Heart right ventricle (tissue), 16 donors: ENCODE results near the gene TSC1. TPM values are rescaled to one million over a fixed set of nuclear protein-coding genes. Genes with fewer than 3 reads are reported as not detected.

Experiments used
- ATAC-seq, 8 donors: fragments of 200-7000 bp; cut with Tn5 transposase; one replicate each; pipeline ENCODE4 v1.9.1; 2020; ENCODE audit warnings: mild to moderate bottlenecking in 8 of 8, moderate library complexity in 8 of 8, moderate number of reproducible peaks in 1 of 8
- DNase-seq, 2 donors: peaks; one replicate each; pipeline ENCODE4 v3.0.0-alpha.2; 2020
- H3K27ac ChIP-seq, 10 donors: fragments of 200-600 bp; sonication (generic) in 2 of 10; one replicate each; pipeline versions ENCODE4 v1.5.0 to v1.8.0; 2020 to 2022; ENCODE audit warnings: mild to moderate bottlenecking in 3 of 10
- H3K27me3 ChIP-seq, 7 donors: fragments of 200-600 bp; one replicate each; pipeline ENCODE4 v1.8.0; 2021 to 2022; ENCODE audit warnings: mild to moderate bottlenecking in 2 of 7
- H3K36me3 ChIP-seq, 9 donors: fragments of 200-600 bp; sonication (generic) in 1 of 9; one replicate each; pipeline versions ENCODE4 v1.5.0 to v1.8.0; 2020 to 2022; ENCODE audit warnings: mild to moderate bottlenecking in 2 of 9
- H3K4me1 ChIP-seq, 9 donors: fragments of 200-600 bp; sonication (generic) in 1 of 9; one replicate each; pipeline versions ENCODE4 v1.5.0 to v1.8.0; 2020 to 2022; ENCODE audit warnings: mild to moderate bottlenecking in 4 of 9
- H3K4me3 ChIP-seq, 10 donors: fragments of 200-600 bp; sonication (generic) in 2 of 10; one replicate each; pipeline versions ENCODE4 v1.5.0 to v1.8.0; 2020 to 2022; ENCODE audit warnings: mild to moderate bottlenecking in 7 of 10, moderate library complexity in 2 of 10
- H3K9me3 ChIP-seq, 11 donors: fragments of 200-600 bp in 10 of 11; sonication (generic) in 2 of 11; one replicate each; pipeline versions ENCODE4 v1.5.0 to v1.8.0; 2013 to 2022; ENCODE audit warnings: mild to moderate bottlenecking in 2 of 11, control low read depth in 1 of 11, moderate library complexity in 1 of 11
- CTCF ChIP-seq, 9 donors: fragments of 200-600 bp; sonication (generic) in 2 of 9; IDR thresholded peaks; one replicate each; pipeline versions ENCODE4 v1.5.0 to v1.8.0; 2021 to 2022; ENCODE audit warnings: antibody characterized with exemption in 9 of 9, mild to moderate bottlenecking in 5 of 9, moderate library complexity in 1 of 9
- WGBS, 2 donors: extraction: QIAGEN DNeasy Blood & Tissue Kit; methylation state at CpG; one replicate each; pipeline ENCODE4 v1.1.7; 2013; ENCODE audit warnings: inconsistent platforms in 1 of 2; 5-methylcytosine and 5-hydroxymethylcytosine counted together
- intact Hi-C, 10 donors: fragments of 100-400 bp; cut with DNase I; formaldehyde crosslinking; loops; one replicate each; pipeline versions ENCODE4 v1.11.1 to v1.14.2; 2022
- polyA plus RNA-seq, 2 donors: library from polyadenylated mRNA; stranded (reverse); fragments of 200-250 nt; gene quantifications; one replicate each; pipeline ENCODE4 v1.2.3, GENCODE V29; 2013
- total RNA-seq, 10 donors: library from RNA; stranded (reverse); fragmentation: NEBNext Ultra II Directional in 3 of 10; extraction: Animal tissue kit (Norgen Biotek cat#: 25700) in 3 of 10; gene quantifications; one replicate each; pipeline versions ENCODE4 v1.2.1 to v1.2.4, GENCODE V29; 2021 to 2023
- donor health status: Arrhythmogenic right ventricular cardiomyopathy.
- donor health status: ischemic (EF 13 %, LVEDD 7.1; RV severe dilation, severe dysfunction).
- donor health status: healthy with polysubstance abuse.
- donor health status: DM: no; HTN: yes; CAD: no.
- donor health status: DM: no; HTN: no; CAD: no.
- donor health status: ischemic (EF 25% LVEDD 6.9; RV normal size, moderate dysfunction).
- donor health status: ischemic (EF 25% LVEDD 5.7; RV mildly dilated, moderate dysfunction).
- donor health status: healthy.
- donor health status: DM: yes; HTN: yes; CAD: no.
- donor health status: Ischemic cardiomyopathy.
- donor health status: ischemic (EF 35%, LVEDD 5.7; RV mildly dilated, moderate dysfunction).
- donor health status: nonischemic (EF 11% LVEDD 7.7; RV severe dilation, severe dysfunction).
- donor health status: DM: yes; HTN: yes; CAD: no.
- donor health status: PGD.
- donor health status: ischemic (EF 29% LVEDD 5.4; RV normal size, mild dysfunction).
- donor health status: nonischemic (EF 23%, LVEDD 6.1; RV moderate dilation, normal function).

Gene TSC1
- total and polyA plus RNA-seq, 12 donors, result 7.7 to 72.9 (median 51.2) TPM

- Histone ChIP-seq H3K9me3 (no peaks in the 10 kb centered on the region), H3K27ac (no peak overlapping the region), H3K4me1 (peaks cover 0 to 7% (median 6%) of the 10 kb centered on the region in 9 donors), H3K27me3 (peaks cover 0 to 67% (median 44%) of the 10 kb centered on the region in 7 donors), H3K36me3 (no peaks in the 10 kb centered on the region), H3K4me3 (no peak overlapping the region)
- ATAC-seq (no peak), DNase-seq (no peak)
- WGBS, 2 donors, result 83 to 84% methylated on average over 14 of the region's 14 CpGs
- intact Hi-C loops, result no loop called here
- TF ChIP-seq CTCF (IDR thresholded peaks at IDR 0.05), result no peak
Observed at GRCh38 chr9:132988244-132989013, 44.0 kb upstream of the TSC1 start.

- WGBS, 2 donors, result 54 to 66% methylated on average over 26 of the region's 26 CpGs
- ATAC-seq (peak in 6 of 8 donors; percentile 10 to 49 (median 32)), DNase-seq (no peak)
- Histone ChIP-seq H3K27ac (no peak overlapping the region), H3K36me3 (no peaks in the 10 kb centered on the region), H3K4me3 (no peak overlapping the region), H3K4me1 (peaks cover 0 to 7% (median 6%) of the 10 kb centered on the region in 9 donors), H3K27me3 (peaks cover 2 to 61% (median 39%) of the 10 kb centered on the region in 7 donors), H3K9me3 (no peaks in the 10 kb centered on the region)
- no peak for TF ChIP-seq CTCF (IDR thresholded peaks at IDR 0.05)
- intact Hi-C loops, result no loop called here
Observed at GRCh38 chr9:132986640-132987620, 42.5 kb upstream of the TSC1 start.

- intact Hi-C loops, result no loop called here
- H3K4me3 ChIP-seq, result no peak overlapping the region
- no peaks in the 10 kb centered on the region for H3K36me3 ChIP-seq
- H3K27me3 ChIP-seq, result peaks cover 4 to 62% (median 39%) of the 10 kb centered on the region in 7 donors
- no peak overlapping the region for H3K27ac ChIP-seq
- TF ChIP-seq CTCF (IDR thresholded peaks at IDR 0.05), result no peak
- ATAC-seq (peak in 7 of 8 donors; percentile 25 to 90 (median 67)), DNase-seq (peak; percentile 19 to 35)
- peaks cover 0 to 7% (median 6%) of the 10 kb centered on the region in 9 donors for H3K4me1 ChIP-seq
- 50 to 52% methylated on average over 13 of the region's 13 CpGs for WGBS, 2 donors
- no peaks in the 10 kb centered on the region for H3K9me3 ChIP-seq
Observed at GRCh38 chr9:132986114-132986513, 41.7 kb upstream of the TSC1 start.

- H3K27me3 ChIP-seq, result peaks cover 4 to 62% (median 41%) of the 10 kb centered on the region in 7 donors
- no peak overlapping the region for H3K4me3 ChIP-seq
- no peaks in the 10 kb centered on the region for H3K36me3 ChIP-seq
- H3K27ac ChIP-seq, result no peak overlapping the region
- DNase-seq (no peak), ATAC-seq (no peak)
- no peak for TF ChIP-seq CTCF (IDR thresholded peaks at IDR 0.05)
- WGBS, 2 donors, result 67 to 79% methylated on average over 8 of the region's 8 CpGs
- intact Hi-C loops, result no loop called here
- no peaks in the 10 kb centered on the region for H3K9me3 ChIP-seq
- H3K4me1 ChIP-seq, result peaks cover 0 to 7% (median 6%) of the 10 kb centered on the region in 9 donors
Observed at GRCh38 chr9:132985489-132985888, 41.1 kb upstream of the TSC1 start.
